IMR-90 (cell line): ENCODE results near the gene SMCHD1. TPM values are rescaled to one million over a fixed set of nuclear protein-coding genes. Genes with fewer than 3 reads are reported as not detected.

Experiments
- ATAC-seq: fragments of 200-7000 bp; cut with Tn5 transposase; 2 replicates; pipeline ENCODE4 v1.9.1; 2020; ENCODE audit warnings: low read depth, mild to moderate bottlenecking, moderate library complexity
- BruUV-seq: library from RNA; stranded (reverse); fragments of 400-500 nt; replicated peaks from 2 replicates; lab custom pipeline; 2021; lab: Mats Ljungman, UMichigan
- CTCF ChIA-PET: fragments of 300-600 bp; formaldehyde crosslinking; extraction: SDS; loops from one replicate; lab custom pipeline; 2021; ENCODE audit warnings: antibody characterized with exemption; lab: Yijun Ruan, JAX
- POLR2A ChIA-PET: fragments of 300-600 bp; sonication (Branson Sonifier 250); formaldehyde crosslinking; loops from one replicate; lab custom pipeline; 2022; ENCODE audit warnings: antibody characterized with exemption; ENCODE audit not compliant: unreplicated experiment; lab: Charles Lee
- DNase-seq: peaks from one replicate; pipeline ENCODE4 v3.0.0; 2013
- H2AFZ ChIP-seq: replicated peaks from 2 replicates; pipeline ENCODE3; 2013; ENCODE audit warnings: low read length, mild to moderate bottlenecking; ENCODE audit not compliant: poor library complexity
- H2AK5ac ChIP-seq: 2 replicates; pipeline ENCODE4 v1.6.1; 2013; ENCODE audit warnings: low read depth, low read length, inconsistent platforms
- H2AK9ac ChIP-seq: replicated peaks from 2 replicates; pipeline ENCODE3; 2013; ENCODE audit warnings: mild to moderate bottlenecking, low read depth, low read length, moderate library complexity; ENCODE audit not compliant: poor library complexity
- H2BK120ac ChIP-seq: 2 replicates; pipeline ENCODE4 v1.6.1; 2013; ENCODE audit warnings: low read depth, low read length, inconsistent platforms
- H2BK15ac ChIP-seq: 3 replicates; pipeline ENCODE4 v1.6.1; 2013; ENCODE audit warnings: low read depth, low read length, inconsistent platforms
- H2BK20ac ChIP-seq: 2 replicates; pipeline ENCODE4 v1.6.1; 2013; ENCODE audit warnings: low read depth, mild to moderate bottlenecking, inconsistent platforms, low read length, moderate library complexity
- H2BK5ac ChIP-seq: 2 replicates; pipeline ENCODE4 v1.6.1; 2013; ENCODE audit warnings: mild to moderate bottlenecking, low read depth, low read length, inconsistent platforms; ENCODE audit not compliant: poor library complexity, severe bottlenecking
- H3K14ac ChIP-seq: replicated peaks from 2 replicates; pipeline ENCODE4 v1.6.1; 2013; ENCODE audit warnings: low read depth, low read length, inconsistent platforms
- H3K18ac ChIP-seq: 2 replicates; pipeline ENCODE4 v1.6.1; 2013; ENCODE audit warnings: low read depth, low read length, control low read depth
- H3K23ac ChIP-seq: 2 replicates; pipeline ENCODE4 v1.6.1; 2013; ENCODE audit warnings: low read depth, low read length, inconsistent platforms
- H3K27ac ChIP-seq: 2 replicates; pipeline ENCODE4 v1.5.1; 2013; ENCODE audit warnings: mild to moderate bottlenecking, control low read depth, low read length; ENCODE audit not compliant: insufficient read depth
- H3K27me3 ChIP-seq: 2 replicates; pipeline ENCODE4 v1.6.1; 2013; ENCODE audit warnings: low read length; ENCODE audit not compliant: control insufficient read depth, insufficient read depth
- H3K36me3 ChIP-seq: 2 replicates; pipeline ENCODE4 v1.6.1; 2013; ENCODE audit warnings: low read length, mixed read lengths; ENCODE audit not compliant: control insufficient read depth, insufficient read depth
- H3K4ac ChIP-seq: 2 replicates; pipeline ENCODE4 v1.6.1; 2013; ENCODE audit warnings: low read depth, low read length, inconsistent platforms
- H3K4me1 ChIP-seq: 2 replicates; pipeline ENCODE4 v1.6.1; 2013; ENCODE audit warnings: low read length, mixed read lengths; ENCODE audit not compliant: control insufficient read depth, insufficient read depth
- H3K4me2 ChIP-seq: 2 replicates; pipeline ENCODE4 v1.6.1; 2013; ENCODE audit warnings: low read depth, mild to moderate bottlenecking, control low read depth, low read length, moderate library complexity
- H3K4me3 ChIP-seq: 2 replicates; pipeline ENCODE4 v1.5.1; 2013; ENCODE audit warnings: low read depth, mild to moderate bottlenecking, control low read depth, low read length, moderate library complexity; ENCODE audit not compliant: insufficient read depth
- H3K56ac ChIP-seq: 2 replicates; pipeline ENCODE4 v1.6.1; 2013; ENCODE audit warnings: low read length, inconsistent platforms; ENCODE audit not compliant: insufficient read depth; ENCODE audit errors: extremely low read depth
- H3K79me1 ChIP-seq, 2 experiments: 2 replicates each; pipeline ENCODE4 v1.6.1; 2013; ENCODE audit warnings: low read length in 2 of 2, inconsistent platforms in 1 of 2, low read depth in 1 of 2
- H3K9ac ChIP-seq: 2 replicates; pipeline ENCODE4 v1.6.1; 2013; ENCODE audit warnings: low read depth, low read length, control low read depth
- H3K9me1 ChIP-seq: 2 replicates; pipeline ENCODE4 v1.6.1; 2013; ENCODE audit warnings: low read length, inconsistent platforms; ENCODE audit not compliant: insufficient read depth
- H3K9me3 ChIP-seq: 2 replicates; pipeline ENCODE4 v1.6.1; 2013; ENCODE audit warnings: low read length; ENCODE audit not compliant: control insufficient read depth, insufficient read depth
- H4K20me1 ChIP-seq: 2 replicates; pipeline ENCODE4 v1.6.1; 2013; ENCODE audit warnings: low read length, inconsistent platforms; ENCODE audit not compliant: insufficient read depth
- H4K5ac ChIP-seq: 2 replicates; pipeline ENCODE4 v1.6.1; 2013; ENCODE audit warnings: mild to moderate bottlenecking, low read depth, low read length, control low read depth
- H4K8ac ChIP-seq, 2 experiments: 2 replicates each; pipeline ENCODE4 v1.6.1; 2013; ENCODE audit warnings: low read depth in 2 of 2, low read length in 2 of 2, control low read depth in 1 of 2, inconsistent platforms in 1 of 2
- H4K91ac ChIP-seq: 2 replicates; pipeline ENCODE4 v1.6.1; 2013; ENCODE audit warnings: low read depth, low read length, inconsistent platforms; ENCODE audit not compliant: insufficient read depth
- BHLHE40 ChIP-seq: fragments of 150-350 bp; IDR thresholded peaks from 2 replicates; pipeline ENCODE4 v1.6.1; 2016; ENCODE audit warnings: mild to moderate bottlenecking, low read depth, low read length
- dilution Hi-C: fragments of 300-500 bp; cut with HindIII; formaldehyde crosslinking; loops from one replicate; pipeline ENCODE4 v1.14.3; 2018; ENCODE audit warnings: low sequenced_read_pairs; ENCODE audit not compliant: unreplicated experiment
- in situ Hi-C: fragments of 300-500 bp; cut with MboI; formaldehyde crosslinking; loops from 3 replicates; pipeline ENCODE4 v1.14.3; 2019; ENCODE audit warnings: low sequenced_read_pairs, inconsistent platforms, mixed read lengths
- intact Hi-C: fragments of 100-400 bp; cut with micrococcal nuclease; formaldehyde crosslinking; loops from 2 replicates; pipeline ENCODE4 v1.10.0; 2022
- polyA plus RNA-seq, 3 experiments: library from polyadenylated mRNA; depleted of rRNA; stranded (reverse); fragments of >200 nt; gene quantifications; 2 replicates each; pipeline ENCODE4 v1.2.3, GENCODE V29; 2012; ENCODE audit warnings: low replicate concordance in 1 of 3
- total RNA-seq: library from RNA; depleted of rRNA; stranded (reverse); fragments of >200 nt; gene quantifications from 2 replicates; pipeline ENCODE4 v1.2.3, GENCODE V29; 2012

Gene SMCHD1
- total and polyA plus RNA-seq, 2 of the 4 experiments (the other 2 are of a cell fraction), result 14.8 to 47.3 TPM

DNA sequence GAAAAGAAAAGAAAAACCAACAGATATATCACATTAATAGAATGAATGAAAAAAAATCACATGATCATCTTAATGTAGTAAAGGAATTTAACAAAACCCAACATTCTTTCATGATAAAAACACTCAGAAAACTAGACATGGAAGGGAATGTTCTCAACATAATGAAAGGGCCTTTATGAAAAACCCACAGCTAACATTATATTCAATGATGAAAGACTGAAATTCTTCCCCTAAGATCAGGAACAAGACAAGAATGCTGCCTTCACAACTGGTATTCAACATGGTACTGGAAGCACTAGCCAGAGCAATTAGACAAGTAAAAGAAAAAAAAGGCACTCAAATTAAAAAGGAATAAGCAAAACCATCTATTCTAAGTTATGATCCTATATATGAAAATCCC is 162.8 kb downstream of the SMCHD1 start:
- ChIA-PET POLR2A (no interaction called here), CTCF (interaction anchor here (1.2 kb wide), 1 partner anchor 10 kb away, joined by 3 read pairs; no protein-coding TSS in a partner anchor)
- no peak overlapping the region for H2BK120ac ChIP-seq
- dilution Hi-C loops, result no loop called here
- no peak overlapping the region for H3K9ac ChIP-seq
- H4K8ac ChIP-seq, result no peak overlapping the region
- no peak overlapping the region for H3K27ac ChIP-seq
- H3K18ac ChIP-seq, result no peak overlapping the region
- 0 out of 2 replicates have a peak, but pooled peaks cover 2% of the 10 kb centered on the region for H3K9me3 ChIP-seq
- no peak overlapping the region for H3K14ac ChIP-seq
- intact Hi-C loops, result no loop called here
- no peak overlapping the region for H4K91ac ChIP-seq
- no peak overlapping the region for H4K5ac ChIP-seq
- no peak overlapping the region for H2BK20ac ChIP-seq
- H3K4me3 ChIP-seq, result no peak overlapping the region
- H2AK5ac ChIP-seq, result no peak overlapping the region
- H3K27me3 ChIP-seq, result peaks cover 9% of the 10 kb centered on the region
- DNase-seq, result no peak
- TF ChIP-seq BHLHE40, result no peak
- no peak overlapping the region for H2BK5ac ChIP-seq
- H3K79me1 ChIP-seq, result no peaks in the 10 kb centered on the region
- no TSS peak for BruUV-seq
- H3K4ac ChIP-seq, result no peak overlapping the region
- H2AK9ac ChIP-seq, result no peak overlapping the region
- no peak overlapping the region for H3K23ac ChIP-seq
- no peaks in the 10 kb centered on the region for H3K9me1 ChIP-seq
- H2BK15ac ChIP-seq, result no peak overlapping the region
- H3K36me3 ChIP-seq, result no peaks in the 10 kb centered on the region
- no peak for ATAC-seq
- no peak overlapping the region for H2AFZ ChIP-seq
- H3K4me2 ChIP-seq, result no peak overlapping the region
- H3K4me1 ChIP-seq, result no peaks in the 10 kb centered on the region
- H3K56ac ChIP-seq, result no peak overlapping the region
- H4K20me1 ChIP-seq, result no peaks in the 10 kb centered on the region
- in situ Hi-C loops, result no loop called here
